GM12872 (cell line): Measurements from ENCODE around the gene LY86.

Source experiments
- TF ChIP-seq, protein P1 (sequence below): IDR thresholded peaks from 3 replicates; pipeline ENCODE4 v1.5.1; 2011; ENCODE audit warnings: low read depth, mild to moderate bottlenecking, low read length, moderate library complexity; ENCODE audit not compliant: insufficient read depth

Gene LY86

GRCh38 chr6:6584310-6585002, 4.1 kb upstream of the LY86 start:
- TF ChIP-seq, protein P1, sequence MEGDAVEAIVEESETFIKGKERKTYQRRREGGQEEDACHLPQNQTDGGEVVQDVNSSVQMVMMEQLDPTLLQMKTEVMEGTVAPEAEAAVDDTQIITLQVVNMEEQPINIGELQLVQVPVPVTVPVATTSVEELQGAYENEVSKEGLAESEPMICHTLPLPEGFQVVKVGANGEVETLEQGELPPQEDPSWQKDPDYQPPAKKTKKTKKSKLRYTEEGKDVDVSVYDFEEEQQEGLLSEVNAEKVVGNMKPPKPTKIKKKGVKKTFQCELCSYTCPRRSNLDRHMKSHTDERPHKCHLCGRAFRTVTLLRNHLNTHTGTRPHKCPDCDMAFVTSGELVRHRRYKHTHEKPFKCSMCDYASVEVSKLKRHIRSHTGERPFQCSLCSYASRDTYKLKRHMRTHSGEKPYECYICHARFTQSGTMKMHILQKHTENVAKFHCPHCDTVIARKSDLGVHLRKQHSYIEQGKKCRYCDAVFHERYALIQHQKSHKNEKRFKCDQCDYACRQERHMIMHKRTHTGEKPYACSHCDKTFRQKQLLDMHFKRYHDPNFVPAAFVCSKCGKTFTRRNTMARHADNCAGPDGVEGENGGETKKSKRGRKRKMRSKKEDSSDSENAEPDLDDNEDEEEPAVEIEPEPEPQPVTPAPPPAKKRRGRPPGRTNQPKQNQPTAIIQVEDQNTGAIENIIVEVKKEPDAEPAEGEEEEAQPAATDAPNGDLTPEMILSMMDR: peak; percentile 73

DNA sequence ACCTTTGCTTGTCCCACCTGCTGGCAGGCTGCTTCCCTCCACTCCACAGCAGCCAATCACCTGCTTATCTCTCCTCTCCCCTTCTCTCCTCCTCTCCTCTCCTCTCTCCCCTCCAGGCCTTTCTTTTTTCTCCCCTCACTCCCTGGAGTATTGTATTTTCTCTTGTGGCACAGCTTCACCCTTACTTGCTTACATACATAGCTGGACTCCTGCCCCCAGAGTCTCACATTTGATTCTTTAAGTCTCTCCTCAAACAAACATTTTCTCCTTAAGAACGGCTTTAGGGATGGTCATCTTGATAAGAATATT, 3.6 kb upstream of the LY86 start:
- TF ChIP-seq, protein P1: no peak

DNA sequence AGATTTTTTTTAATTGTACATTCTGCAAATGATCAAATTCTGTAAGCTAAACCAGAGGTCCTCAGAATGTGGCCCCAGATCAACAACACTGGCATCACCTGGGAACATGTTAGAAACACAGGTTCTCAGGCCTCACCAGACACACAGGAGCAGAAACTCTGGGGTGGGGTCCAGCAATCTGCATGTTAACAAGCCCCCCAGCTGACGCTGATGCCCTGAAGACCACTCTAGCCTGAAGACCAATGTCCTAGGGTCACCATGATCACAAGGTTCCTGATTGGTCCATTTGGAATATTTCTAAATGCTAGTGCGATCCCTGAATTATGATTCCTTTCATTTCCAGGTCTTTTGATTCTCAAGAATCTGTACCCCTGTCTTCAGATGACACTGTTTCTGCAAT, 2.4 kb upstream of the LY86 start:
- TF ChIP-seq, protein P1: no peak

GRCh38 chr6:6586671-6587526, 1.6 kb upstream of the LY86 start:
- TF ChIP-seq, protein P1: no peak

- TF ChIP-seq, protein P1: no peak
These were observed 840 bp upstream of the LY86 start for GRCh38 chr6:6587696-6588063.

GRCh38 chr6:6588924-6589709, 597 bp downstream of the LY86 start:
- TF ChIP-seq, protein P1: no peak

DNA sequence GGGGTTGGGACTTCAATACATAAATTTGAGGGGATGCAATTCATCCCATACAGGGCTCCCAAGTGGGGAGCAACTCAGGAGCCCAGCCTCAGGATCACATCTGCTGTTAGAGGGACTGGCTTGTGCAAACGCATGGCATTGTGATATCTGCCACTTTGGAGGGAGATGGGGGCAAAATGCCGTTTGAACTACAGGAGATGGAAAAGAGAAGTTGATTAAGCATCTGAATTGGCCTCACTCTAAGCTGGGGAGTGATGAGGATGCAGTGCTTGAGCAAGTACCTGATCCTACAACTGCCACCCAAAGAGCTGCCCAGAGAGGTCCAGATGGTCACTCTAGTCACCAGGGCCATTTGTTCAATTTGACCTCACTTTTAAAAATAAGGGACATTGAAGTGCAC, 2.0 kb downstream of the LY86 start:
- TF ChIP-seq, protein P1: no peak
